Neuron (in vitro differentiated cells): ENCODE measurements around the gene RBKS.
"Not testable (repeated sequence)": the region's sequence is repeated elsewhere in the genome, so short reads cannot be mapped to it uniquely, and the experiment has no call there.

Experiments
- H2AFZ ChIP-seq: one replicate; pipeline ENCODE4 v1.6.1; 2013; ENCODE audit warnings: low read depth, mild to moderate bottlenecking, inconsistent platforms, low read length, moderate library complexity
- H3K27me3 ChIP-seq: one replicate; pipeline ENCODE4 v1.6.1; 2013; ENCODE audit warnings: low read length; ENCODE audit not compliant: insufficient read depth
- H3K36me3 ChIP-seq: one replicate; pipeline ENCODE4 v1.6.1; 2013; ENCODE audit warnings: low read length; ENCODE audit not compliant: insufficient read depth
- H3K4me1 ChIP-seq: one replicate; pipeline ENCODE4 v1.6.1; 2013; ENCODE audit warnings: low read length; ENCODE audit not compliant: insufficient read depth
- H3K4me3 ChIP-seq: 2 replicates; pipeline ENCODE4 v1.5.1; 2013; ENCODE audit warnings: mild to moderate bottlenecking, low read length, moderate library complexity
- H3K9me3 ChIP-seq: one replicate; pipeline ENCODE4 v1.6.1; 2013; ENCODE audit warnings: low read length

Gene RBKS

GRCh38 chr2:27897717-27898116 lies 7.5 kb upstream of the RBKS start:
- Histone ChIP-seq H3K9me3 (peaks cover 2% of the 10 kb centered on the region), H3K4me3 (no peak overlapping the region), H3K4me1 (no peaks in the 10 kb centered on the region), H2AFZ (no peak overlapping the region), H3K36me3 (peaks cover 20% of the 10 kb centered on the region), H3K27me3 (no peaks in the 10 kb centered on the region)

- Histone ChIP-seq H3K4me1 (peaks cover 7% of the 10 kb centered on the region), H3K27me3 (no peaks in the 10 kb centered on the region), H3K4me3 (no peak overlapping the region), H2AFZ (no peak overlapping the region), H3K9me3 (peaks cover 2% of the 10 kb centered on the region), H3K36me3 (peaks cover 14% of the 10 kb centered on the region)
These were observed 2.8 kb upstream of the RBKS start for GRCh38 chr2:27893006-27893405.

DNA sequence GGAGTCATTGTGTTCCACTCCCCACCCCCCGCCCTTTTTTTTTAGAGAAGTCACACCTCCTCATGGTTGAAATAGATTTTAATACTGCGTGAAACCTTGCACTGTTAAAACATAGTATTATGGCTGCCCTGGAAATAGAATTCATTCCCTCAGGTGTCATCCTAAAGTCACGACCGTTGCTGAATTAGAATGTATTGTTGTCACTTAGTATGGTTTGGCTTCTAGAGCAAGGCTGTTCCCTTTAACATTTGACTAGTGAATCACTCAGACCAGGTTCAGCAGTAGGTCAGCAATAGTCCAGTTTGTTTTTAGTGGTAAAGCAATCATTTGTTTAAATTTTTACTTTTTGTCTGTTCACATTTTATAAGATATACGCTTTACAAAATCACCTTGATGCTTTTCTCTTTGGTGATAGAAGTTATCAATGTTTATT lies 1.5 kb upstream of the RBKS start:
- H2AFZ ChIP-seq: peak overlapping the region; percentile 52
- peaks cover 7% of the 10 kb centered on the region for H3K4me1 ChIP-seq
- peaks cover 8% of the 10 kb centered on the region for H3K36me3 ChIP-seq
- H3K9me3 ChIP-seq: no peaks in the 10 kb centered on the region
- peak overlapping the region; percentile 58 for H3K4me3 ChIP-seq
- no peaks in the 10 kb centered on the region for H3K27me3 ChIP-seq

- no peaks in the 10 kb centered on the region for H3K27me3 ChIP-seq
- peak overlapping the region; percentile 58 for H3K4me3 ChIP-seq
- H3K4me1 ChIP-seq: peaks cover 7% of the 10 kb centered on the region
- no peaks in the 10 kb centered on the region for H3K9me3 ChIP-seq
- peaks cover 3% of the 10 kb centered on the region for H3K36me3 ChIP-seq
- H2AFZ ChIP-seq: peak overlapping the region; percentile 52
These were observed 911 bp upstream of the RBKS start for GRCh38 chr2:27890924-27891672.

- peak overlapping the region; percentile 58 for H3K4me3 ChIP-seq
- H2AFZ ChIP-seq: peak overlapping the region; percentile 52
- no peaks in the 10 kb centered on the region for H3K36me3 ChIP-seq
- H3K27me3 ChIP-seq: no peaks in the 10 kb centered on the region
- H3K9me3 ChIP-seq: no peaks in the 10 kb centered on the region
- H3K4me1 ChIP-seq: peaks cover 7% of the 10 kb centered on the region
These were observed 427 bp downstream of the RBKS start for GRCh38 chr2:27889774-27890145.

DNA sequence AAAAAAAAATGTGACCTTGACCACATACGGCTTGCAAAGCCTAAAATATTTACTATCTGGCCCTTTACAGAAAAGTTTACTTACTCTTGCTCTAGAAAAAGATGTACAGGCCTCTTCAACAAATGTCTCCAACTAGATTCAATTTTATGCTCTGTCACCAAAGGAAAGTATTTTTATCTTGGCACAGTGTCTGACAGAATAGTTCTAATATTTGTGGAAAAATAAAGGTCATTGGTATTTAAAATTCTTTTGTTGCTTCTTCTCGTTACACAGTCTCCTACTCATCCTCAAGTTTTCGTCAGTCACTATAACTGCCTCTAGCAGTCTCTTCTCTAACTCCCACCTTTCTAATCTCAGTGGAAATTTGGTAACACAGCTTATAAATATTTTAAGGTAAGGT lies 1.4 kb downstream of the RBKS start:
- no peak overlapping the region for H3K4me3 ChIP-seq
- H3K27me3 ChIP-seq: no peaks in the 10 kb centered on the region
- H3K9me3 ChIP-seq: no peaks in the 10 kb centered on the region
- H3K36me3 ChIP-seq: no peaks in the 10 kb centered on the region
- H3K4me1 ChIP-seq: peaks cover 7% of the 10 kb centered on the region
- H2AFZ ChIP-seq: no peak overlapping the region

DNA sequence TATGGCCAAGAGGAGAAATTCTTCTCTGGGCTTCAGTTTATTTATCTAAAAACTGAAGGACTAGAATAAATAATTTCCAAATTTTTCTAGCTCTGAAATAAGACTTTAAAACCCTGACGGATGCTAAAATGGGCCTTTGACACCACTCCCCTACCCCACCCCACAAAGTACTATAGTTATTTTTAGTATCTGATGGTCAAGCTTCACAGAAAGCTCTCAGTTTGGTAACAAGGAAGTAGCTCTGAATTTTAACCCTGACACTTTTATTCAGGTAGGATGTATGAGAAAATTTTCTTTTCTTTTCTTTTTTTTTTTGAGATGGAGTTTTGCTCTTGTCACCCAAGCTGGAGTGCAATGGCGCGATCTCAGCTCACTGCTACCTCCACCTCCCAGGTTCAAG lies 2.4 kb downstream of the RBKS start:
- H3K36me3 ChIP-seq: no peaks in the 10 kb centered on the region
- H3K27me3 ChIP-seq: no peaks in the 10 kb centered on the region
- H3K9me3 ChIP-seq: no peaks in the 10 kb centered on the region
- H2AFZ ChIP-seq: no peak overlapping the region
- no peak overlapping the region for H3K4me3 ChIP-seq
- H3K4me1 ChIP-seq: peaks cover 7% of the 10 kb centered on the region

DNA sequence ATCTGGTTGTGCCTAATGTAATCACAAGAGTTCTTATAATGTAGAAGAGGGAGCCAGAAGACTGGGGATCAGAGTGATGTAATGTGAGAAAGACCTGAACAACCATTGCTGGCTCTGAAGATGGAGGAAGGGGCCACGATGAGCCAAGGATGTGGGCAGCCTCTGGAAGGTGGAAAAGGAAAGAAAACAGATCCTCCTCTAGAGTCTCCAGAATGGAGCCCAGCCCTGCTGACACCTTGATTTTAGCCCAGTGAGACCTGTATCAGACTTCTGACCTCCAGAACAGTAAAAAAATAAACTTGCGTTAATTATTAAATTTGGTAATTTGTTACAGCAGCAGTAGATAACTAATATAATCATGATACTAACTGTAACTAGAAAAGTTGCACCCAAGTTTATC lies 3.1 kb downstream of the RBKS start:
- Histone ChIP-seq H3K4me3 (no peak overlapping the region), H2AFZ (no peak overlapping the region), H3K9me3 (no peaks in the 10 kb centered on the region), H3K36me3 (no peaks in the 10 kb centered on the region), H3K4me1 (peaks cover 7% of the 10 kb centered on the region), H3K27me3 (no peaks in the 10 kb centered on the region)

GRCh38 chr2:27886322-27886721 lies 3.9 kb downstream of the RBKS start:
- Histone ChIP-seq H3K4me1 (peaks cover 2% of the 10 kb centered on the region), H3K27me3 (no peaks in the 10 kb centered on the region), H2AFZ (no peak overlapping the region), H3K9me3 (no peaks in the 10 kb centered on the region), H3K4me3 (no peak overlapping the region), H3K36me3 (no peaks in the 10 kb centered on the region)

DNA sequence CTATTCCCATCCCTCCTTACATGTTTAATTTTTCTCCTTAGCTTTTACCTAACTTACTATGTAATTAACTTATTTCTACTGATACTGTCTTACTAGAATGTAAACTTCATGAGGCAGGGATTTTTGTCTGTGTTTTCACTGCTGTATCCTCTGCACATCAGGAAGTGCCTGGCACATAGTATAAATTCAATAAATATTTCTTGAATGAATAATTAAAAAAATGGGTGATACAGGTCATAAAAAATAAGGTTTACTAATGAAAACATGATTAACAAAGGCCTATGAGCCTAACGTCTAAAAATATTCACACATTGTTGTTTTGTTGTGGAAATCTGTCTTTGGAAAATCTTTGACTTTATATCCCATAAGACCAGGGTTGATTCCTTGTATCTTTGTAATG lies 4.5 kb downstream of the RBKS start:
- Histone ChIP-seq H3K36me3 (no peaks in the 10 kb centered on the region), H3K4me3 (no peak overlapping the region), H3K27me3 (no peaks in the 10 kb centered on the region), H3K4me1 (peaks cover 1% of the 10 kb centered on the region), H2AFZ (no peak overlapping the region), H3K9me3 (no peaks in the 10 kb centered on the region)

GRCh38 chr2:27885234-27885633 lies 5.0 kb downstream of the RBKS start:
- Histone ChIP-seq H3K4me3 (no peak overlapping the region), H2AFZ (no peak overlapping the region), H3K27me3 (no peaks in the 10 kb centered on the region), H3K9me3 (no peaks in the 10 kb centered on the region), H3K36me3 (no peaks in the 10 kb centered on the region), H3K4me1 (peaks cover 1% of the 10 kb centered on the region)

DNA sequence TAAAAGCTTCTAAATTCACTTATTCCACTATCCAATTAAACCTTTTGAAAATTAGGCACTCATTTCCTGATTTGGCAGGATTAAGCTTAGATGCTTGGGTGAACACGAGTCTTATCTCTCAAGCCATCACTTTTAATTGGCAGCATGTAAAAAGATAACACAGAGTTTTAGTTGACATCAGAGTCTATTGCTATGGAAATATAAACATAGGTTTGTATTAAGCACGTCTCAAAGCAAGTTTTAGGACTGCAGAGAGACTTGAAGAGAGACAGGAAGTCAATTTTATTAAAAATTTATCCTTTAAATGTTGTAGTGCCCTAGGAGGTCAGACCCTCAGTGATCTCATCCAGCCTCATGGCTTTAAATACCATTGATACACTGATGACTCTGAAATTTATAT lies 5.6 kb downstream of the RBKS start:
- Histone ChIP-seq H3K4me3 (no peak overlapping the region), H3K9me3 (no peaks in the 10 kb centered on the region), H3K4me1 (peaks cover 1% of the 10 kb centered on the region), H2AFZ (no peak overlapping the region), H3K36me3 (no peaks in the 10 kb centered on the region), H3K27me3 (no peaks in the 10 kb centered on the region)

- not testable (repeated sequence) for H3K4me1 ChIP-seq, H3K27me3 ChIP-seq, H3K36me3 ChIP-seq, H2AFZ ChIP-seq, H3K9me3 ChIP-seq, H3K4me3 ChIP-seq
These were observed 7.6 kb downstream of the RBKS start for GRCh38 chr2:27882584-27882922.
